HG03469 (cell line): Measurements from ENCODE around the gene NLRX1.
"Not testable (repeated sequence)": the region's sequence is repeated elsewhere in the genome, so short reads cannot be mapped to it uniquely, and the experiment has no call there.

Experiments
- ATAC-seq: cut with Tn5 transposase; IDR thresholded peaks from one replicate; pipeline ENCODE4 v1.9.1; 2021; ENCODE audit warnings: mild to moderate bottlenecking, moderate library complexity, moderate number of reproducible peaks; ENCODE audit not compliant: unreplicated experiment

Gene NLRX1

DNA sequence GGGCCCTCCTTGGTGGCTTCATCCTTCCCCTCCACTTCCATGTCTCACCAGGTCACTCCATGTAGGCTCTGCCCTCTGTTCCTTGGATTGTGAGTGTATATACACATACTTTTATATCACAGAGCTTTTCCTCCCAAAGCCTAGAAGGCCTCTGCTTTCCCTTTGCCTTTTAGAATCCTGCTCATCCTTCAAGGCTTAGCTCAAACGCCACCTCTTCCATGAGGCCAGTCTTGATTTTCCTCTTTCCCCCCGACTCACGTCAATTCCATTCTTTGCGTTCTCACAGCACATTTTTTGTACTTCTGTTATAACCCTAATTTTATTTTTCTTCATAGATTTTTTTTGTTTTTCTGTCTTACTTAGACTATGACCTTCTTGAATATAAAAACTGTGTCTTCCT lies 15.9 kb upstream of the NLRX1 start:
- no peak for ATAC-seq

- ATAC-seq = no peak
These were observed 15.3 kb upstream of the NLRX1 start for GRCh38 chr11:119153049-119153818.

DNA sequence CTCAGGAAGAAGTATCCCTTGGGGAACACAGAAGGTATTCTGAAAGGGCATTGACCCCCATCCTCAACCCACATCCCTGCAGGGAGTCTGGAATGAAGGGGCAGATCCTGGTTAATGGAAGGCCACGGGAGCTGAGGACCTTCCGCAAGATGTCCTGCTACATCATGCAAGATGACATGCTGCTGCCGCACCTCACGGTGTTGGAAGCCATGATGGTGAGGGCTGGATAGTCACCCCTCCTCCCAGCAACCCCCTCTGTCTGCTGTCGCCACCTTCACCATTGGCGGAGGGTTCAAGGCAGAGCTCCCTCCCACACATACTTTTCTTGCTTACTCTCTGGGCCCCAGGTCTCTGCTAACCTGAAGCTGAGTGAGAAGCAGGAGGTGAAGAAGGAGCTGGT lies 14.3 kb upstream of the NLRX1 start:
- no peak for ATAC-seq

DNA sequence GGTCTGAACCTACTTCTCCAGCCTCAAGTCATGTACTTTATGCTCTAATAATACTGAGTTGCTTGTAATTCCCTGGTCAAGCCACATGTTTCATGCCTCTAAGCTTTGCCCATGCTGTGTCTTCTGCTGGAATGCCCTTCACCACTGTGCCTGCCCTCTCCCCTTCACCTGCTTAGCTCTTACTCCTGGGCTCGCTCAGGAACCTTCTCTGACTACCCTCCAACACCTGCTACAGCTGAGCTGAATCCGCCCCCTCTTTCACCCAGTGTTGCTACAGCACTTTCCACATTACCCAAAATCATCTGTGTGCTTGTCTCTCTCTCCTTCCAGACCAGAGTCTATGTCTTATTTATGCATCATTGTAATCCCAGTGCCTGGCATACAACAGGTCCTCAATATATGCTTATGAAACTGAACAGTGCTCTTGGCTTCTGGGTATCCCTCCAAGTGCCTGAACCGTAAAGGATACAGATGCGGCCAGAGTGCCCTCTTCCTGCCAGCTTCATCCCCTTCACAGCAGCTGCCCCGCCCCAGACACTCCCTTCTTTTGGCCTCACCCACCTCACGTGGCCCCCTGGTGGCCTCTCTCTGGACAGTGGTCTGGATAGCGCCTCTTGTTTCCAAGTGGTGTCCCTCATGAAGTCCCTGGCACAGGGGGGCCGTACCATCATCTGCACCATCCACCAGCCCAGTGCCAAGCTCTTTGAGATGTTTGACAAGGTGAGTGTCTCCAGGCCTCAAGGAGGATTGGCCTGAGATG lies 12.6 kb upstream of the NLRX1 start:
- ATAC-seq = no peak

DNA sequence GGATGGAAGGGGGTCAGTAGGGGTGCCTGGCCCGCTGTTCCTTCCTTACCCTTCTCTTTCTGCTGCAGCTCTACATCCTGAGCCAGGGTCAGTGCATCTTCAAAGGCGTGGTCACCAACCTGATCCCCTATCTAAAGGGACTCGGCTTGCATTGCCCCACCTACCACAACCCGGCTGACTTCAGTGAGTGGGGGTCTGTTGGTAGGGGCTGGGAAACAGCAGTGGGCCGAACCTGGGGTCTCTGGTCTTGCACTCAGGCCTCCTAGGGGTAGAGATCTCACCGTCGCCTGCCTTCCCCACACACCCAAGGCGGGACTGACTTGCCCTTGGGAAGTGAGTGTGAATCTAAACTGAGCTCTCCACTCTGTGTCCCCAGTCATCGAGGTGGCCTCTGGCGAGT lies 12.0 kb upstream of the NLRX1 start:
- ATAC-seq = no peak

DNA sequence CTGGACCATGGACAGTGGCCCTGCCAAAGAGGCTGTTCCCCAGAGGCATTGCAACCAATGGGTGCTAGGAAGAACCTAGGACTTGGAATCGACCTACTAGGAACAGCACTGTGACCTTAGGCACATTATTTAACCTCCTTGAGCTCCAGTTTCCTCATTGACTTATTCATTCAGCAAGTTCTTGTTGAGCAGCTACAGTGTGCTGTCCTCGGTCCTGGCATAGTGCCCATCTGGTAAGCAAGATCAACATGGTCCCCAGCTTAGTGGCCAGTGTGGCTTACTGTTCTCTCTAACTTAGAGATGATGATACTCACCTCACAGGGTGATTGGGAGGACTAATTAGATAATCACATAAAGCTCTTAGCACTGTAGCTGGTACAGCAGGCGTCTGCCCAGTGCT lies 11.5 kb upstream of the NLRX1 start:
- ATAC-seq = no peak

DNA sequence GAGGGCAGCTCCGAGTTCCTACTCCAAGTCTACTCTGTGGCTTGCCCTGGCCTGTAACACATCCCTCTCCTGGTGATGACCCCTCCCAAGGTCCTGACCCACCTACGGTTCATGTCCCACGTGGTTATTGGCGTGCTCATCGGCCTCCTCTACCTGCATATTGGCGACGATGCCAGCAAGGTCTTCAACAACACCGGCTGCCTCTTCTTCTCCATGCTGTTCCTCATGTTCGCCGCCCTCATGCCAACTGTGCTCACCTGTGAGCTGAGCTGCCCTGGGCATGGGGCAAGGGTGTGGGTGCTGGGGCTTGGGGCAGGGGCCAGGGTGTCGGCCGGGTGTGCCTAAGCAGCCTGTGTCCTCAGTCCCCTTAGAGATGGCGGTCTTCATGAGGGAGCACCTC lies 10.1 kb upstream of the NLRX1 start:
- no peak for ATAC-seq

DNA sequence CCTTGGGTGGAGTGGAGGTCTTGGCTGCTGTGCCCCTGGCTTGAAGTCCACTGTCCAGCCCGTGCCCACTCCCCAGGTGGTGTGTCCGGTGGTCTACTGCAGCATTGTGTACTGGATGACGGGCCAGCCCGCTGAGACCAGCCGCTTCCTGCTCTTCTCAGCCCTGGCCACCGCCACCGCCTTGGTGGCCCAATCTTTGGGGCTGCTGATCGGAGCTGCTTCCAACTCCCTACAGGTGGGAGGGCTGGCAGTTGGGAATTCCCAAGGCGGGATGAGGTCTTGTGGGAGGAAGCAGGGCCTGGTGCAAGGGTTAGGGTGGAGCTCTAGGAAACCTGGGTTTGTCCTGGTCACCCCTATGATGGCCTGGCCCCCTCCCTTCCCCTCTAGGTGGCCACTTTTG lies 8.4 kb upstream of the NLRX1 start:
- ATAC-seq = no peak

- ATAC-seq = no peak
These were observed 6.7 kb upstream of the NLRX1 start for GRCh38 chr11:119161871-119162270.

DNA sequence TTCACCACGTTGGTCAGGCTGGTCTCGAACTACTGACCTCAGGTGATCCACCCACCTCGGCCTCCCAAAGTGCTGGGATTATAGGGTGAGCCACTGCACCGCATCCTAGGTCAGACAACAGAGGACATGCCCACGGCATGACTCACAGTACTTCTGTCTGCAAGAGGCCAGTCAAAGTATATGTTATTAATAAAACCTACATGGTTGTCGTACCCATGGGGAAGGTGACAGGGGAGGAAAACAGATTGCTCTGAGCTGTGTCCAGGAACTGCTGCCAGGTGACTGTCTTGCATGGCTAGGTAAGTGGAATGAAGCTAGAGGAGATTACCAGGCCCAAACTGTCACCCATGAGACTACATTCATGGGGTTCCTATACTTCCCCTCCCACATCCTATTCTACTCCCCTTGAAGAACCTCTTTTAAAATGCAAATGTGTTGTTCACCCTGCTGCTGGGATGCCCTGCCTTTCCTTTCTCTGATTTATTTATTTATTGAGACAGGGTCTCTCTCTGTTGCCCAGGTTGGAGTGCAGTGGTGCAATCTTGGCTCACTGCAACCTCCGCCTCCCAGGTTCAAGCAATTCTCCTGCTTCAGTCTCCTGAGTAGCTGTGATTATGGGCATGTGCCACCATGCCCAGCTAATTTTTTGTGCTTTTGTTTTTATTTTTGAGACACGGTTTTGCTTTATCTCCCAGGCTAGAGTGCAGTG lies 2.0 kb upstream of the NLRX1 start:
- no peak for ATAC-seq

- not testable (repeated sequence) for ATAC-seq
These were observed 1.5 kb upstream of the NLRX1 start for GRCh38 chr11:119167077-119167458.

DNA sequence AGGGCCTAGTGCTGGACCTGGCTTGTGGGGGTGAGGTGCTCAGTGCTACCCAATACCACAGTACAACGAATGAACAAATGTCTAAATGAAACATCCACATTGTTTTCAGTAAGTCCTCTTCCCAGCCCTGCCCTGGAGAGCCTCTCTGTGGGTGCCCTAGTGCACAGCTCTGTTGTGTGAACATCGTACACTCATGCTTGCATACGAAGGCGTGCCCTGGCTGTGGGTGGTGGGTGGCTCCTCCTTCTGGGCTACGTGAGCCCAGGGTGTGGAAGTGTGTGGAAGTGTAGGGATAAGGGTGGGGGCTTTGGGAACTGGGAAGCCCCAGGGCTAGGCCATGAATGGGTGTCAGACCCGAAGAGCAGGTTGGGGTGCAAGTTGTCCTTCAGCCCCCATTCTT lies 592 bp upstream of the NLRX1 start:
- ATAC-seq = no peak

DNA sequence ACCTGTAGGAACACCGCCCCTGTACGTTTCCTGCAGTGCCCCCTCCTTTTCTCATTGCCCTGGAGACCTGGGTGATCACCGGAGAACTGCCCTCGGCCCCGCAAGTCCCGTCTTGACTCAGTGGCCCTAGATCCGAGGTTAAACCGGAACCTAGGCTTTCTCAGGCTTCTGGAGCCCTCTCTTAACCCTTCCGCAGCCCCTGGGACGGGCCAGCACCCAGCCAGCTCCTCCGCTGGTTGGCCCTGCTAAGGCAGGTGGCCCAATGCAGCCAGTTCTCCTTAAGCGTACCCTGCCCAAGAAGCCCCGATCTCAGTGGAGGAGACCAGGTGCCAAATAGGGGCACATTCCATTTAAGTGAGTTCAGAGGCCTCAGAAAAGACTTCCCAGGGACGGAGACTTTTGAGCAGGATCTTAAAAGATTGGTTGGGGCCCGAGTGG lies 776 bp downstream of the NLRX1 start:
- no peak for ATAC-seq

DNA sequence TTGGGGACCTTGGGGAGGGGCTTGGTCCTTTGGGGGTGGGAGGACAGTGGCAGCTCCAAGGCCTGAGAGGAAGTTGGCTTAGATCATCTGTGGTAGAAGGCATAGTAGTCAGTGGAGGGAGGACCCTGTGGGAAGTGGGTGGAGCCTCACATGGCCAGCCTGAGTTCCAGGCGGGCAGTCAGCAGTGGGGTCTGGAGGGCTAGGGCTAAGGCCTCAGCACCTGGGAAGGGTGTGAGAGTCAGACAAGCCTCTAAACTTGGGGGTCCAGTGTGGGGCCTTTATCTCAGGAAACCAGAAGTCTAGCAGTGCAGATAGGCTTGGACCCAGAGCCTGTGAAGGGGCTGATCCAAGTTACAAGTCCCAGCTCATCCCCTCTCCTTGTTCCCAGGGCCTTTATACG lies 4.0 kb downstream of the NLRX1 start:
- no peak for ATAC-seq

- no peak for ATAC-seq
These were observed 4.9 kb downstream of the NLRX1 start for GRCh38 chr11:119173453-119173852.

GRCh38 chr11:119175493-119176077 lies 7.1 kb downstream of the NLRX1 start:
- ATAC-seq = no peak

GRCh38 chr11:119178166-119178680 lies 9.7 kb downstream of the NLRX1 start:
- no peak for ATAC-seq

GRCh38 chr11:119179342-119179741 lies 10.8 kb downstream of the NLRX1 start:
- no peak for ATAC-seq

- no peak for ATAC-seq
These were observed 11.5 kb downstream of the NLRX1 start for GRCh38 chr11:119179983-119180382.

DNA sequence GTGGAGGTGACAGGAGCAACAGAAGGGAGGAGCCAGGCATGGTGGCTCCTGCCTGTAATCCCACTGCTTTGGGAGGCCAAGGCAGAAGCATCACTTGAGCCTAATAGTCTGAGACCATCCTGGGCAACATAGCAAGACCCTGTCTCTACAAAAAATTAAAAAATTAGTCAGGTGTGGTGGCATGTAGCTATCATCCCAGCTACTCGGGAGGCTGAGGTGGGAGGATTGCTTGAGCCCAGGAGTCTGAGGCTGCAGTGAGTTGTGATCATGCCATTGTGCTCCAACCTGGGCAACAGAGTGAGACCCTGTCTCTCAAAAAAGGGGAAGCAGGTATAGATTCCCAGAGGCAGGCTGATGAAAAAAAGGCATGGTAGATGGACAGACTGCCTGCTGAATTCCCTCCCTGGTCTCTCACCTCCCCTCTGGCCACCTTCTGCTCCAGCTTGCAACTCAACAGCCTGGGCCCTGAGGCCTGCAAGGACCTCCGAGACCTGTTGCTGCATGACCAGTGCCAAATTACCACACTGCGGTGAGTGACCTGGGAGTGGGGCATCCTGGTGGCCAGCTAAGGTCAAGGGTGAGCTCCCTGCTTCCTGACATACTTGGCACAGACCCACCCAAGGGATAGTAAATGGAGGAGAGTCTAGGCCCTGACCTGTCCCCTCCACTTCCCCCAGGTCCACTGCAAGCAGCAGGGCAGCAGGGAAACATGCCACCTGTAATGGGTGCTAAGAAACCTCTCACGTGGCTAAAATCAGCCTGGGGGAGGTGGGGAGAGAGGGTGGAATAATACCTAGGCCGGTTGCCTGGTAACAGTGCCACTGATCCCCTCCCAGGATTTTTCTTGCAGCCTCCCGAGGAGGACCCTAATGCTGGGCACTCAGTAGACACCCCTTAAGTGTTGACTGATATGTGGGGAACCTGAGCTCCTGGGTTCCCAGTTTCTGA lies 12.5 kb downstream of the NLRX1 start:
- no peak for ATAC-seq
